ENCODE results near the gene POP5. TPM values are rescaled to one million over a fixed set of nuclear protein-coding genes. Genes with fewer than 3 reads are reported as not detected.

Gene POP5
- total and polyA plus RNA-seq, 12 donors: 31.4 to 158 (median 68.9) TPM

DNA sequence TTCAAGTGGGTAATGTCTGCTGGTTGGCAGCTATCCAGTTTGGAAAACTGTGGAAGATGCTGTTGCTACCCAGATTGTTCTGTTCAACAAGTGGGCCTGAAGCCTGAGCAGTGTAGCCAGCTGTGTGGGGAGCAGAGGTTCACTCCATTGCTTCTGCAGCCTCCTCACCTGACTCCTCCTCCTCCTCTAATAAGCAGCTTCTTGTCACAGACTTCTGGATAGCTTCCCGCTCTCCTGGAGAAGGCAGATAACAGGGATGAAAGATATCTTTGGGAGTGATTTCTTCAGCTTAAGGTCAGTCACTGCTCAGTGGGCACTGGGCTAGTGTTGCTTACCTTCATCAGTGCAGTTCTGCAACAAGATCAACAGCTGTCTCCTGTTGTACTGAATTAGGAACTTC, 2.0 kb downstream of the POP5 start:
- 43 to 74% (median 64%) methylated on average over 1 of the region's 1 CpG for whole genome bisulfite sequencing, 4 donors
- Histone ChIP-seq H3K4me3 (no peak overlapping the region), H3K27me3 (no peaks in the 10 kb centered on the region), H3K4me1 (replicated peaks in 1 of 2) (peaks cover 11 to 23% of the 10 kb centered on the region in 2 donors), H3K27ac (no peak overlapping the region), H3K36me3 (replicated peaks in 1 of 2) (peaks cover 0 to 55% of the 10 kb centered on the region in 2 donors), H3K9me3 (replicated peaks in 1 of 3) (no peaks in the 10 kb centered on the region)
- TF ChIP-seq, protein P1, sequence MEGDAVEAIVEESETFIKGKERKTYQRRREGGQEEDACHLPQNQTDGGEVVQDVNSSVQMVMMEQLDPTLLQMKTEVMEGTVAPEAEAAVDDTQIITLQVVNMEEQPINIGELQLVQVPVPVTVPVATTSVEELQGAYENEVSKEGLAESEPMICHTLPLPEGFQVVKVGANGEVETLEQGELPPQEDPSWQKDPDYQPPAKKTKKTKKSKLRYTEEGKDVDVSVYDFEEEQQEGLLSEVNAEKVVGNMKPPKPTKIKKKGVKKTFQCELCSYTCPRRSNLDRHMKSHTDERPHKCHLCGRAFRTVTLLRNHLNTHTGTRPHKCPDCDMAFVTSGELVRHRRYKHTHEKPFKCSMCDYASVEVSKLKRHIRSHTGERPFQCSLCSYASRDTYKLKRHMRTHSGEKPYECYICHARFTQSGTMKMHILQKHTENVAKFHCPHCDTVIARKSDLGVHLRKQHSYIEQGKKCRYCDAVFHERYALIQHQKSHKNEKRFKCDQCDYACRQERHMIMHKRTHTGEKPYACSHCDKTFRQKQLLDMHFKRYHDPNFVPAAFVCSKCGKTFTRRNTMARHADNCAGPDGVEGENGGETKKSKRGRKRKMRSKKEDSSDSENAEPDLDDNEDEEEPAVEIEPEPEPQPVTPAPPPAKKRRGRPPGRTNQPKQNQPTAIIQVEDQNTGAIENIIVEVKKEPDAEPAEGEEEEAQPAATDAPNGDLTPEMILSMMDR (IDR thresholded peaks at IDR 0.05): no peak
- no peak for TF ChIP-seq POLR2A (IDR thresholded peaks at IDR 0.05)
- intact Hi-C loops (cut with DNase I): no loop called here
- no peak for DNase-seq

DNA sequence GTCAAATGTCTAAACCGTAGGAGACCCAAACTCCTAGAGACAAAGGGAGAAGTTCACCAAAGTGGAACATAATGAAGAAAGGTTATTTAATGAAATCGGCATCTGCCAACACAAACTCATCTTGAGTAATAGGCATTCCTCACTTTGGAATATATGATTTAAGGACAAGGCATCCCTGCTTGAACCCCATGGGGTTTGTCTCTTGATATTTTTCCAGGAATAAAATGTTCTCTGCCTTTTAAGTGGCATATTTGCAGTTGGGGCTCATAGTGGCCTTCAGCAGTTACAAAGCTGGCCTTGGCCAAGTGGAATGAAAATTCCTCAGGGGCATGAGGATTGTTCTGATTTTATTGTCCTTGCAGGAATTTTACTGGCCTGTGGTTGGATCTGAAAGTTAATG, 7.1 kb downstream of the POP5 start:
- DNase-seq: peak in 1 of 7 donors; percentile 19
- Histone ChIP-seq H3K36me3 (replicated peaks in 1 of 2) (peaks cover 0 to 100% of the 10 kb centered on the region in 2 donors), H3K4me3 (no peak overlapping the region), H3K4me1 (replicated peaks in 1 of 2) (peaks cover 18 to 41% of the 10 kb centered on the region in 2 donors), H3K27ac (peak overlapping the region in 2 of 5 donors; percentile 39 to 61), H3K27me3 (no peaks in the 10 kb centered on the region), H3K9me3 (replicated peaks in 1 of 3) (no peaks in the 10 kb centered on the region)
- 60 to 70% (median 68%) methylated on average over 2 of the region's 2 CpGs for WGBS, 4 donors
- TF ChIP-seq, protein P1 (IDR thresholded peaks at IDR 0.05): no peak
- TF ChIP-seq POLR2A (IDR thresholded peaks at IDR 0.05): no peak
- intact Hi-C loops (cut with DNase I): no loop called here

DNA sequence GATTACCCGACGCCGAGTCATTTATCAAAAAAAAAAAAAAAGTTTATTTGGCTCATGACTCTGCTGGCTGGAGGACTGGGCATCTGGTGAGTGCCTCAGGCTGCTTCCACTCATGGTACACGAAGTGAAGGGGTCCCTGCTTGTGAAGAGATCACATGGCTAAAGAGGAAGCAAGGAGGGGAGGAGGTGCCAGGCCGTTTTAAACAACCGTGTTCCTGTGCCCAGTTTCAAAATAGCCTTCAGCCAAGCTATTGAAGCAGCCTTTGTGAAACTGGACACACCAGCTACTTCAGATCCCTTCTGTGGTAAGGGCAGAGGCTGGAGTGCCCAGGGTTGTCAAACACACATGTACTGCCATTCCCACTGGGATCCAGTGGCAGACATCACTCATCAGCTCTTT, 7.6 kb downstream of the POP5 start:
- Histone ChIP-seq H3K4me1 (replicated peaks in 1 of 2) (peaks cover 18 to 41% of the 10 kb centered on the region in 2 donors), H3K9me3 (replicated peaks in 1 of 3) (no peaks in the 10 kb centered on the region), H3K27ac (peak overlapping the region in 3 of 5 donors; percentile 10 to 61 (median 28)), H3K4me3 (no peak overlapping the region), H3K27me3 (no peaks in the 10 kb centered on the region), H3K36me3 (replicated peaks in 1 of 2) (peaks cover 0 to 100% of the 10 kb centered on the region in 2 donors)
- WGBS, 4 donors: 37 to 51% (median 46%) methylated on average over 6 of the region's 6 CpGs
- intact Hi-C loops (cut with DNase I): no loop called here
- DNase-seq: no peak
- TF ChIP-seq, protein P1 (IDR thresholded peaks at IDR 0.05): no peak
- no peak for TF ChIP-seq POLR2A (IDR thresholded peaks at IDR 0.05)

DNA sequence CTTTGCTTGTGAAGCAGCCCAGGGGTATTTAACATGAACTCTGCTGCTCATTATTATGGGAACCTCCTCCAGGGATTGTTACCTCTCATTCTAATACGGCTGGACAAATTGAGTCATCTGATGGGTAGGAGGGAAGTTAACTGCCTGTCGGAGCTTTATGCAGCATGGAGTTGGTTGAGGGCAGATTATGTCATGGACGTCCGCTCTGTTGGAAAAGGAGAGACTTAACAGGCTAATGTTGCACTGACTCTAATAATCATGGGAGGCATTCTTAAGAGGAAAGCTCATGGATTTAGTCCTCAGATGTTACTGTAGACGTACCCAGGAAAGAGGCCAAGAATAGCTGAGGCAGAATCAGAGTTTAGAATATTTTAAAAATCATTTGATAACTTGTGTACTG, 9.9 kb downstream of the POP5 start:
- H3K36me3 ChIP-seq (replicated peaks in 1 of 2): peaks cover 0 to 100% of the 10 kb centered on the region in 2 donors
- peaks cover 18 to 41% of the 10 kb centered on the region in 2 donors for H3K4me1 ChIP-seq (replicated peaks in 1 of 2)
- intact Hi-C loops (cut with DNase I): no loop called here
- no peak for DNase-seq
- TF ChIP-seq, protein P1 (IDR thresholded peaks at IDR 0.05): no peak
- TF ChIP-seq POLR2A (IDR thresholded peaks at IDR 0.05): no peak
- no peak overlapping the region for H3K4me3 ChIP-seq
- WGBS, 4 donors: 45 to 54% (median 50%) methylated on average over 5 of the region's 5 CpGs
- H3K27ac ChIP-seq: peak overlapping the region in 4 of 5 donors; percentile 30 to 80 (median 72)
- H3K9me3 ChIP-seq (replicated peaks in 1 of 3): no peaks in the 10 kb centered on the region
- H3K27me3 ChIP-seq: no peaks in the 10 kb centered on the region
